SHP77 treated with DMSO at 0.1 percent for 48 hours (cell line): Measurements from ENCODE around the gene DPH5.
"Not testable (repeated sequence)": the region's sequence is repeated elsewhere in the genome, so short reads cannot be mapped to it uniquely, and the experiment has no call there.

ENCODE experiments used
- DNase-seq: peaks from one replicate; lab custom pipeline; 2025; lab: John Stamatoyannopoulos, UW

Gene DPH5

DNA sequence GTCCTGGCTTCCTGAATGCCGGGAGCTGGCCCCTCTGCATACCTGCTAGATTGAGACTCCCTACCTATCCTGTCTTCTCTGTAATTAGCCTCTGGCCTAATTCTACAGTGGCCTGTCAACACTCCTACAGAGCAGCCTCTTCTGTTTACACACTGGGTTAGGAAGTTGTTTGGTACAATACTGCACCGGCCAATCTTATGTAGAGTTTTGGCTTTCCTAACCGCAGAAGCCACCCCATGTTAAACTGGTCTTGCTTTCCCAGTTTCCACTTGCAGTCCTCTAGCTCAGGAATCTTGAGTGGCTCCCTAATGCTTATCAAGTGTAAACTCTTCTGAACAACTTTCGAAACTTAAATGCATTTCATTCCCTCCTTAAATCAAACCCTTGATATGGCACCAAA is 42.8 kb downstream of the DPH5 start:
- no peak for DNase-seq

- no peak for DNase-seq
Observed at GRCh38 chr1:100979631-100980030, 46.0 kb downstream of the DPH5 start.

- no peak for DNase-seq
Observed at GRCh38 chr1:100976936-100977335, 48.6 kb downstream of the DPH5 start.

DNA sequence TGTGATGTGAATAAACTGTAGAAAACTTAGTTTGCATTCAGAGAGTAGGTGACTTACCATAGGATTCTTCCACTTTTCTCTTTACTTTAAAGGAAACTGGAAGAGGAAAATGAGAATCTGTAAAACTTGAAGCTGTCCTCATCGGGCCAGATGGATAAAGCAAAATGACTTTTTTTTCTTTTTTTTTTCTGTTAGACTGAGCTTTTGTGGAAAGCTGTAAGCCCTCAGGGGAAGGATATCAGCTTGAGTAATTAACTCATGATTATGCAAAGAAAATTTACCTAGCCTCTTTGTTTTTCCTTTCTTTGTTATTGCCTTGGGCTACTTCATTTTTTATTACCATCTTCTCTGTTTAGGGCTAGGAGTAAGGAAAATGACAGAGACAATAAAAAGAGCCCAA is 53.4 kb downstream of the DPH5 start:
- no peak for DNase-seq

- DNase-seq, result no peak
Observed at GRCh38 chr1:100971021-100971420, 54.6 kb downstream of the DPH5 start.

GRCh38 chr1:100969327-100969726 is 56.3 kb downstream of the DPH5 start:
- no peak for DNase-seq

DNA sequence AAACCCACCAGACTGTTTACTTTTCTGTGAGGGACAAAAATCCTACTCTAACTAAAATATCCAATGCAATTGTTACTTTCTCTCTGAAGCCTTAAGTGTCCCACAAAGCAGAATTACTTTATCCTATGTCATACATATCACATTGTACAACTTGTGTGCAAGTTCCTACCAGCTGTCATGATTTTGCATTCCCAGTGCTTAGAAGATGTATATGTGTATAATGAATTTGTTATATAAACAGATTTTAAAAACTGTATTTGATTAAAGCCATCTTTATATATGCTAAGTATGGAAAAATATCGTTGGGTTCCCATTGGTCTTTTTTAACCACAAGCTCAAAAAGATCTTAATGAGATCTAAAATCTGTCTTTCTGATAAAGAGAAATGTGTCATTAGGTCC is 57.0 kb downstream of the DPH5 start:
- no peak for DNase-seq

DNA sequence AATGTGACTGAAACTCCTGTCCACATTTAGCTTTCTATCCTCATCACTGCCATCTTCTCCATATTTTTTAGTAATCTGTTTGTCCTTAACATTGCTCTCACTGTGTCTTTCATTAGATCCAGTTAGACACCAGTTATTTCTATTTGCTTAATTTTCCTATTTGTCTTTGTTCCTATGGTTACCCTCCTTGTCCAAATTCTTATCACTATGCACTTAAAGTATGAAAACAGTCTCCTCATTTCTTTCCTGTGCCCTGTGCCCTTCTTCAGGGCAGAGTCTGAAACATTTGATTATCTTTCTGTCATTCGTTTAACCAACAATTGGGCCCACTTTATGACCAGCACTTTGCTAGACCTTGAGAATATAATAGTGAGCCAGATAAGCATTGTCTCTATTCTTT is 65.5 kb downstream of the DPH5 start:
- no peak for DNase-seq

- no peak for DNase-seq
Observed at GRCh38 chr1:100959502-100960060, 66.0 kb downstream of the DPH5 start.

GRCh38 chr1:100955322-100955721 is 70.3 kb downstream of the DPH5 start:
- no peak for DNase-seq

DNA sequence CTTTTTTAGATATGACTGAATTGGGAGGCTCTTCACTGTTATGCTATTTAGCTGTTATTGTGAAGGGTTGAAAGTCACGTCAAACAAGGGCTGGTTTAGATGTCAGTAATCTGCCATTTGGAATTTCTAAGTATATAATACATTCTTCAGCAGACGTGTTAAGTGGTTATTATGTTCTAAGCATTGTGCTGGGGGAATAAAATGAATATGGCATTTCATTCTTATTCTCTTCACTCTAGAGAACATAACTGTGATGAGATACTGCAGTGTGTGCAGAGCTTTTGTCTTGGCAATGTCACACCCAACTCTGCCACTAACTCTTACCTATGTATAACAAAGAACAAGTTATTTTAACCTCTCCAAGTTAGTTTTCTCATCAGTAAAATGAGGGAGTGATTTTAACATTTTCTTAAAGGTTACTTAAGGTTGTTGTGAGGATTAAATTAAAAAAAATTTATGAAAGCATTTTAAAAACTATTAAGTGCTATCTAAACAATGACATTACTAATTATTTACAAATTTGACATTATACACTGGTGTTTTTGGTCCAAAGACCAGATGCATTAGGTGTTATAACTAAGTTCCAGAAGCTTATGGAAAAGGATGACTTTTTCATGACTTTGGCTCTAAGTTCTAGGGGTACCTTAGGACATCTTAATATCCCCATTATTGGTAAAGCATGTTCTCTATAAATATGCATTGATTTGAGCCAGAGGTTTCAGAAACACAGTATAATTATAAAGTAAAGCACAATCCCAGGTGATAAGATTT is 71.4 kb downstream of the DPH5 start:
- no peak for DNase-seq

- DNase-seq, result not testable (repeated sequence)
Observed at GRCh38 chr1:100952970-100953369, 72.6 kb downstream of the DPH5 start.

DNA sequence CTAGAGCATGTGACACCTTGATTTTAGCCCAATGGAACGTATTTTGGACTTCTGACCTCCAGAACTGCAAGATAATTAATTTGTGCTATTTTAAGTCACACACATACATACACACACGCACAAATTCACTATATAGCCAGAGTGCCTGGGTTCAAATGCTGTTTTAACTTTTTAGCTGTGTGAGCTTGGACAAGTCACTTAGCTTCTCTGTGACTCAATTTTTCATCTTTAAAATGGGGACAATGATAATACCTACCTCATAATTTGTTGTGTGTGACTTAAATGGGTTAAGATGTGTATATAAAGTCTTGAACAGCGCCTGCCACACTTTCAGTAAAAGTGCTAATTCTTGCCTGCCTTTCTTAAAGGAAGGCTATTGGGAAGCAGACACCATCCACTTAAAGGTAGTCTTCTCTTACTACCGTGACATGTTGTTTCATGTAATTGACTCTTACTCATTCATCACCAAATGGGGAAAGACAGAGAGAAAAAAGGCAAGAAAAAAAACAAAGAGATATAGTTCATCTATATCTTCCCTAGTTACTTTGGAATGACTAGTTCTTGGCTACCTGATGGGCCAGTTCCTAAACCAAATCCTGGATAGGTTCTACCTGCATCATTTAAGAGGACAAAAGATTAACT is 73.4 kb downstream of the DPH5 start:
- no peak for DNase-seq

GRCh38 chr1:100950781-100951180 is 74.8 kb downstream of the DPH5 start:
- no peak for DNase-seq

GRCh38 chr1:100950337-100950736 is 75.2 kb downstream of the DPH5 start:
- DNase-seq, result no peak

- DNase-seq, result peak; percentile 11
Observed at GRCh38 chr1:100949515-100950158, 75.9 kb downstream of the DPH5 start.

GRCh38 chr1:100948721-100949405 is 76.7 kb downstream of the DPH5 start:
- not testable (repeated sequence) for DNase-seq

DNA sequence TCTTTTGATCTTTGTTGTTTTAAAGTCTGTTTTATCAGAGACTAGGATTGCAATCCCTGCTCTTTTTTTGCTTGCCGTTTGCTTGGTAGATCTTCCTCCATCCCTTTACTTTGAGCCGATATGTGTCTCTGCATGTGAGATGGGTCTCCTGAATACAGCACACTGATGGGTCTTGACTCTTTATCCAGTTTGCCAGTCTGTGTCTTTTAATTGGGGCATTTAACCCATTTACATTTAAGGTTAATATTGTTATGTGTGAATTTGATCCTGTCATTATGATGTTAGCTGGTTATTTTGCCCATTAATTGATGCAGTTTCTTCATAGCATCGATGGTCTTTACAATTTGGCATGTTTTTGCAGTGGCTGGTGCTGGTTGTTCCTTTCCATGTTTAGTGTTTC is 77.8 kb downstream of the DPH5 start:
- not testable (repeated sequence) for DNase-seq

DNA sequence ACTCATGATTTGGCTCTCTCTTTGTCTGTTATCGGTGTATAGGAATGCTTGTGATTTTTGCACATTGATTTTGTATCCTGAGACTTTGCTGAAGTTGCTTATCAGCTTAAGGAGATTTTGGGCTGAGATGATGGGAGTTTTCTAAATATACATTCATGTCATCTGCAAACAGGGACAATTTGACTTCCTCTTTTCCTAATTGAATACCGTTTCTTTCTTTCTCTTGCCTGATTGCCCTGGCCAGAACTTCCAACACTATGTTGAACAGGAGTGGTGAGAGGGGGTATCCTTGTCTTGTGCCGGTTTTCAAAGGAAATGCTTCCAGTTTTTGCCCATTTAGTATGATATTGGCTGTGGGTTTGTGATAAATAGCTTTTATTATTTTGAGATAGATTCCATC is 79.5 kb downstream of the DPH5 start:
- not testable (repeated sequence) for DNase-seq

DNA sequence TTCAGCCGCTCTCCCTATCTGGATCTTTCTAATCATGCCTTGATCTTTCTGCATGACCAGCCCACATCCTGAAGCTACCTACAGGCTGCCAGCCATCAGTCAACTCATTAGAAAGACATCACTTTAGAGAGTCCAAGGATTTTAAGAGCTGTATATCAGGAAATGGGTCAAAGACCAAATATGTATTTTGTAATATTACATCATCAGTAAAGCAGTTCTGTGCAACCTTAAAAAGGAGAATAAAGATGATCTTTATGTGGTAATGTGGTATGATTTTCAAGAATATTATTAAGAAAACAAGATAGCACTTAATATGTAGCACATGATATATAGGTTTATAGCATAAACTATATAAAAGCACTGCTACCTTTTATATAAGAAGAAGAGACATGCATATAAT is 82.1 kb downstream of the DPH5 start:
- DNase-seq, result no peak

GRCh38 chr1:100942304-100943046 is 83.1 kb downstream of the DPH5 start:
- no peak for DNase-seq
